B cell (primary cell): Measurements from ENCODE around the gene C17orf50. TPM values are rescaled to one million over a fixed set of nuclear protein-coding genes. Genes with fewer than 3 reads are reported as not detected.

Experiments used
- ATAC-seq: fragments of 200-7000 bp; cut with Tn5 transposase; one replicate; pipeline ENCODE4 v1.10.0; 2021; ENCODE audit warnings: low read depth, mild to moderate bottlenecking, moderate number of reproducible peaks, moderate library complexity
- CTCF ChIA-PET: fragments of 350-600 bp; sonication (Branson Sonifier 250); formaldehyde crosslinking; loops from one replicate; lab custom pipeline; 2021; ENCODE audit warnings: antibody characterized with exemption, inconsistent platforms; lab: Charles Lee
- POLR2A ChIA-PET: fragments of 350-600 bp; sonication (Branson Sonifier 250); formaldehyde crosslinking; loops from one replicate; lab custom pipeline; 2021; ENCODE audit warnings: antibody characterized with exemption; lab: Charles Lee
- DNase-seq: peaks from one replicate; pipeline ENCODE4 v3.0.0; 2013
- H2AFZ ChIP-seq: 2 replicates; pipeline ENCODE4 v1.6.1; 2012; ENCODE audit warnings: mild to moderate bottlenecking, low read depth, low read length; ENCODE audit not compliant: insufficient read depth, poor library complexity, severe bottlenecking
- H3K27ac ChIP-seq, 2 donors: 1 replicate in 1 of 2; 2 replicates in 1 of 2; pipeline ENCODE4 v1.5.1; 2012 to 2013; ENCODE audit warnings: low read length in 2 of 2, mild to moderate bottlenecking in 2 of 2, moderate library complexity in 1 of 2
- H3K27me3 ChIP-seq, 4 experiments: fragments of 200-600 bp in 1 of 4; sonication (generic) in 1 of 4; replicated peaks in 1 of 4; 1 replicate in 2 of 4; 2 replicates in 2 of 4; pipeline versions ENCODE4 v1.6.1 to v1.7.0; 2013 to 2016; ENCODE audit warnings: low read length in 3 of 4, mild to moderate bottlenecking in 2 of 4, mixed read lengths in 1 of 4, moderate library complexity in 1 of 4; ENCODE audit not compliant: insufficient read depth in 4 of 4, control insufficient read depth in 3 of 4; ENCODE audit errors: control extremely low read depth in 1 of 4
- H3K36me3 ChIP-seq, 2 experiments: replicated peaks in 1 of 2; 1 replicate in 1 of 2; 2 replicates in 1 of 2; pipeline versions ENCODE4 v1.6.1 to v1.7.1; 2013; ENCODE audit warnings: low read length in 1 of 2; ENCODE audit not compliant: insufficient read depth in 2 of 2, control insufficient read depth in 1 of 2; ENCODE audit errors: control extremely low read depth in 1 of 2, extremely low read depth in 1 of 2
- H3K4me1 ChIP-seq, 2 donors: fragments of 200-600 bp in 1 of 2; sonication (generic) in 1 of 2; 1 replicate in 1 of 2; 2 replicates in 1 of 2; pipeline versions ENCODE4 v1.5.1 to v1.6.1; 2013 to 2017; ENCODE audit warnings: low read length in 2 of 2; ENCODE audit not compliant: control insufficient read depth in 2 of 2, insufficient read depth in 2 of 2
- H3K4me2 ChIP-seq: replicated peaks from 2 replicates; pipeline ENCODE3; 2012; ENCODE audit warnings: mild to moderate bottlenecking, low read depth, low read length; ENCODE audit not compliant: poor library complexity, severe bottlenecking
- H3K4me3 ChIP-seq, 5 experiments: fragments of 200-600 bp in 1 of 5; sonication (generic) in 1 of 5; 1 replicate in 3 of 5; 2 replicates in 2 of 5; pipeline versions ENCODE4 v1.5.1 to v1.7.0; 2011 to 2016; ENCODE audit warnings: low read length in 4 of 5, mild to moderate bottlenecking in 4 of 5, low read depth in 2 of 5, control low read depth in 1 of 5, moderate library complexity in 1 of 5; ENCODE audit not compliant: insufficient read depth in 1 of 5; ENCODE audit errors: control extremely low read depth in 1 of 5, extremely low read depth in 1 of 5
- H3K79me2 ChIP-seq: fragments of 200-600 bp; sonication (generic); one replicate; pipeline ENCODE4 v1.6.0; 2016; ENCODE audit warnings: low read length; ENCODE audit not compliant: control insufficient read depth, insufficient read depth
- H3K9ac ChIP-seq: fragments of 200-600 bp; sonication (generic); 2 replicates; pipeline ENCODE4 v1.6.1; 2017; ENCODE audit warnings: mild to moderate bottlenecking, low read length, moderate library complexity
- H3K9me3 ChIP-seq, 3 donors: one replicate each; pipeline versions ENCODE4 v1.6.1 to v1.7.1; 2013; ENCODE audit warnings: low read length in 2 of 3; ENCODE audit not compliant: control insufficient read depth in 2 of 3, insufficient read depth in 1 of 3; ENCODE audit errors: control extremely low read depth in 1 of 3
- H4K20me1 ChIP-seq: 2 replicates; pipeline ENCODE4 v1.6.0; 2012; ENCODE audit warnings: mild to moderate bottlenecking, low read length; ENCODE audit not compliant: insufficient read depth, control insufficient read depth, poor library complexity, severe bottlenecking
- H3K27ac Mint-ChIP-seq: one replicate; pipeline ENCODE4 v1.8.0; 2021; ENCODE audit warnings: mixed read lengths
- H3K27me3 Mint-ChIP-seq: one replicate; pipeline ENCODE4 v1.8.0; 2021; ENCODE audit warnings: mixed read lengths
- H3K4me1 Mint-ChIP-seq: one replicate; pipeline ENCODE4 v1.8.0; 2021; ENCODE audit warnings: mixed read lengths
- H3K4me3 Mint-ChIP-seq: one replicate; pipeline ENCODE4 v1.8.0; 2021; ENCODE audit warnings: mixed read lengths
- H3K9me3 Mint-ChIP-seq: one replicate; pipeline ENCODE4 v1.8.0; 2022; ENCODE audit warnings: mixed read lengths; ENCODE audit not compliant: insufficient read depth
- EZH2 ChIP-seq: IDR thresholded peaks from 2 replicates; pipeline ENCODE4 v1.6.1; 2012; ENCODE audit warnings: borderline replicate concordance, low read depth, mild to moderate bottlenecking, moderate library complexity, low read length; ENCODE audit not compliant: insufficient read depth, poor library complexity, severe bottlenecking
- WGBS: methylation state at CpG from one replicate; pipeline ENCODE4 v1.1.5; 2013; ENCODE audit warnings: missing lambda C conversion rate; ENCODE audit not compliant: insufficient coverage; 5-methylcytosine and 5-hydroxymethylcytosine counted together
- intact Hi-C: fragments of 100-400 bp; cut with micrococcal nuclease; formaldehyde crosslinking; loops from one replicate; pipeline ENCODE4 v1.10.0; 2022
- polyA plus RNA-seq: library from polyadenylated mRNA; depleted of rRNA; stranded (reverse); fragments of >200 nt; gene quantifications from 2 replicates; pipeline ENCODE4 v1.2.3, GENCODE V29; 2012
- total RNA-seq, 2 donors: library from RNA; stranded (reverse); fragments of 120-200 nt in 1 of 2; gene quantifications; 1 replicate in 1 of 2; 2 replicates in 1 of 2; pipeline versions ENCODE4 v1.2.3 to v1.2.4, GENCODE V29; 2013 to 2022
- TF ChIP-seq, protein P1 (sequence below): fragments of 200-600 bp; IDR thresholded peaks from one replicate; pipeline ENCODE4 v1.8.0; 2022; ENCODE audit warnings: antibody characterized with exemption, mild to moderate bottlenecking

The C17orf50 gene
- total and polyA plus RNA-seq, 2 donors (not counting 1 experiment from before 2014, with no cell fraction given), result not detected

- no peaks in the 10 kb centered on the region for H3K4me1 Mint-ChIP-seq
- 100% methylated on average over 1 of the region's 4 CpGs for WGBS
- no peaks in the 10 kb centered on the region for H3K79me2 ChIP-seq
- no peak overlapping the region for H3K9ac ChIP-seq
- no peak overlapping the region for H3K27ac ChIP-seq
- no peak overlapping the region for H2AFZ ChIP-seq
- POLR2A ChIA-PET, result no interaction called here
- no peaks in the 10 kb centered on the region for H3K9me3 Mint-ChIP-seq
- H4K20me1 ChIP-seq, result no peaks in the 10 kb centered on the region
- H3K4me2 ChIP-seq, result no peak overlapping the region
- no peaks in the 10 kb centered on the region for H3K4me1 ChIP-seq
- H3K27me3 Mint-ChIP-seq, result no peaks in the 10 kb centered on the region
- H3K27me3 ChIP-seq, result no peaks in the 10 kb centered on the region
- no peak for DNase-seq
- no peak overlapping the region for H3K4me3 ChIP-seq
- H3K36me3 ChIP-seq, result peaks cover 24 to 63% of the 10 kb centered on the region in 2 experiments
- CTCF ChIA-PET, result interaction anchor here (1.0 to 1.5 kb wide), 2 partner anchors 13 to 30 kb away, joined by 3 to 4 read pairs; no protein-coding TSS in a partner anchor
- intact Hi-C loops, result no loop called here
- TF ChIP-seq EZH2, result no peak
- TF ChIP-seq, protein P1, sequence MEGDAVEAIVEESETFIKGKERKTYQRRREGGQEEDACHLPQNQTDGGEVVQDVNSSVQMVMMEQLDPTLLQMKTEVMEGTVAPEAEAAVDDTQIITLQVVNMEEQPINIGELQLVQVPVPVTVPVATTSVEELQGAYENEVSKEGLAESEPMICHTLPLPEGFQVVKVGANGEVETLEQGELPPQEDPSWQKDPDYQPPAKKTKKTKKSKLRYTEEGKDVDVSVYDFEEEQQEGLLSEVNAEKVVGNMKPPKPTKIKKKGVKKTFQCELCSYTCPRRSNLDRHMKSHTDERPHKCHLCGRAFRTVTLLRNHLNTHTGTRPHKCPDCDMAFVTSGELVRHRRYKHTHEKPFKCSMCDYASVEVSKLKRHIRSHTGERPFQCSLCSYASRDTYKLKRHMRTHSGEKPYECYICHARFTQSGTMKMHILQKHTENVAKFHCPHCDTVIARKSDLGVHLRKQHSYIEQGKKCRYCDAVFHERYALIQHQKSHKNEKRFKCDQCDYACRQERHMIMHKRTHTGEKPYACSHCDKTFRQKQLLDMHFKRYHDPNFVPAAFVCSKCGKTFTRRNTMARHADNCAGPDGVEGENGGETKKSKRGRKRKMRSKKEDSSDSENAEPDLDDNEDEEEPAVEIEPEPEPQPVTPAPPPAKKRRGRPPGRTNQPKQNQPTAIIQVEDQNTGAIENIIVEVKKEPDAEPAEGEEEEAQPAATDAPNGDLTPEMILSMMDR, result no peak
- no peak overlapping the region for H3K27ac Mint-ChIP-seq
- no peak overlapping the region for H3K4me3 Mint-ChIP-seq
- no peaks in the 10 kb centered on the region for H3K9me3 ChIP-seq
- no peak for ATAC-seq
These were observed 43.7 kb upstream of the C17orf50 start for GRCh38 chr17:35716897-35717465.

- Histone ChIP-seq H3K27ac (no peak overlapping the region), H3K79me2 (no peaks in the 10 kb centered on the region), H3K4me3 (no peak overlapping the region), H2AFZ (no peak overlapping the region), H3K4me2 (no peak overlapping the region), H4K20me1 (no peaks in the 10 kb centered on the region), H3K4me1 (no peaks in the 10 kb centered on the region), H3K9me3 (no peaks in the 10 kb centered on the region), H3K9ac (no peak overlapping the region), H3K27me3 (no peaks in the 10 kb centered on the region), H3K36me3 (peaks cover 24 to 63% of the 10 kb centered on the region in 2 experiments)
- ChIA-PET POLR2A (no interaction called here), CTCF (interaction anchor here (1.0 to 1.5 kb wide), 2 partner anchors 14 to 30 kb away, joined by 3 to 4 read pairs; no protein-coding TSS in a partner anchor)
- TF ChIP-seq, protein P1, result no peak
- TF ChIP-seq EZH2, result no peak
- WGBS, result no CpG with 5 or more reads among the region's 2 CpGs
- Mint-ChIP-seq H3K9me3 (no peaks in the 10 kb centered on the region), H3K4me1 (no peaks in the 10 kb centered on the region), H3K27me3 (no peaks in the 10 kb centered on the region), H3K27ac (no peak overlapping the region), H3K4me3 (no peak overlapping the region)
- ATAC-seq (no peak), DNase-seq (no peak)
- intact Hi-C loops, result no loop called here
These were observed 43.2 kb upstream of the C17orf50 start for GRCh38 chr17:35717475-35717874.
